Gastrocnemius medialis (tissue), 4 donors: Measurements from ENCODE around the gene TBCK. TPM values are rescaled to one million over a fixed set of nuclear protein-coding genes. Genes with fewer than 3 reads are reported as not detected.
"Not testable (repeated sequence)": the region's sequence is repeated elsewhere in the genome, so short reads cannot be mapped to it uniquely, and the experiment has no call there.

Experiments
- ATAC-seq, 2 donors: fragments of 150-250 bp; one replicate each; pipeline ENCODE4 v1.9.1; 2016
- DNase-seq, 2 donors: peaks; one replicate each; pipeline ENCODE4 v3.0.0-alpha.2; 2019
- H3K27ac ChIP-seq, 4 donors: fragments of 200-600 bp; sonication (generic); 1 replicate in 1 of 4; 2 replicates in 3 of 4; pipeline ENCODE4 v1.5.1; 2016 to 2018; ENCODE audit warnings: mild to moderate bottlenecking in 2 of 4, moderate library complexity in 1 of 4
- H3K27me3 ChIP-seq, 3 donors: fragments of 200-600 bp; sonication (generic) in 2 of 3; 1 replicate in 1 of 3; 2 replicates in 2 of 3; pipeline versions ENCODE4 v1.5.1 to v1.6.0; 2016 to 2019; ENCODE audit warnings: mild to moderate bottlenecking in 1 of 3, moderate library complexity in 1 of 3
- H3K36me3 ChIP-seq, 2 donors: fragments of 200-600 bp; sonication (generic) in 1 of 2; one replicate each; pipeline ENCODE4 v1.5.1; 2017 to 2018
- H3K4me1 ChIP-seq, 2 donors: fragments of 200-600 bp; sonication (generic) in 1 of 2; one replicate each; pipeline ENCODE4 v1.5.1; 2016 to 2017; ENCODE audit warnings: mild to moderate bottlenecking in 2 of 2
- H3K4me3 ChIP-seq, 4 donors: fragments of 200-600 bp; sonication (generic) in 3 of 4; 1 replicate in 1 of 4; 2 replicates in 3 of 4; pipeline ENCODE4 v1.5.1; 2016 to 2019; ENCODE audit warnings: mild to moderate bottlenecking in 2 of 4
- H3K9me3 ChIP-seq, 3 donors: fragments of 200-600 bp; sonication (generic) in 2 of 3; 1 replicate in 1 of 3; 2 replicates in 2 of 3; pipeline ENCODE4 v1.5.1; 2016 to 2019
- CTCF ChIP-seq, 5 experiments: fragments of 450-650 bp in 3 of 5; fragments of 200-600 bp in 2 of 5; sonication (generic) in 2 of 5; IDR thresholded peaks in 4 of 5; conservative IDR thresholded peaks in 1 of 5; 1 replicate in 4 of 5; 2 replicates in 1 of 5; pipeline ENCODE4 v1.5.1; 2016 to 2019; ENCODE audit warnings: antibody characterized with exemption in 5 of 5, mild to moderate bottlenecking in 3 of 5, moderate library complexity in 3 of 5
- POLR2A ChIP-seq, 2 donors: fragments of 450-650 bp; IDR thresholded peaks; one replicate each; pipeline ENCODE4 v1.6.1; 2017; ENCODE audit warnings: antibody characterized with exemption in 2 of 2, mild to moderate bottlenecking in 2 of 2, moderate library complexity in 2 of 2
- in situ Hi-C, 4 donors: fragments of 200-750 bp; cut with MboI; loops; one replicate each; pipeline versions ENCODE4 v1.15.0 to v1.8.0; 2017; ENCODE audit warnings: low sequenced_read_pairs in 4 of 4
- intact Hi-C: fragments of 100-400 bp; cut with DNase I; formaldehyde crosslinking; loops from one replicate; pipeline ENCODE4 v1.15.1; 2023; ENCODE audit warnings: low total_unique reads
- total RNA-seq, 4 donors: library from RNA; depleted of rRNA; stranded (reverse); fragments of >200 nt; gene quantifications; one replicate each; pipeline versions ENCODE4 v1.1.0 to v1.2.3, GENCODE V29; 2016

The TBCK gene
- total RNA-seq, 4 donors from 2014 or later, result 8.1 to 17.7 (median 12.2) TPM

- no peak overlapping the region for H3K4me3 ChIP-seq
- no peak for ATAC-seq
- intact Hi-C loops (no loop called here), in situ Hi-C loops (no loop called here)
- no peaks in the 10 kb centered on the region for H3K27me3 ChIP-seq
- TF ChIP-seq CTCF (IDR thresholded peaks at IDR 0.05 in 4 of 5, conservative IDR thresholded peaks at IDR 0.05 in 1 of 5) (no peak), POLR2A (IDR thresholded peaks at IDR 0.05) (no peak)
- peaks cover 5 to 11% of the 10 kb centered on the region in 2 donors for H3K4me1 ChIP-seq
- H3K9me3 ChIP-seq, result no peaks in the 10 kb centered on the region
- no peak for DNase-seq
- H3K36me3 ChIP-seq, result peaks cover 0 to 34% of the 10 kb centered on the region in 2 donors
- H3K27ac ChIP-seq, result no peak overlapping the region
Observed at GRCh38 chr4:106323119-106323518, 7.1 kb upstream of the TBCK start.

GRCh38 chr4:106321814-106322213, 5.8 kb upstream of the TBCK start:
- Histone ChIP-seq H3K4me1 (peaks cover 16 to 22% of the 10 kb centered on the region in 2 donors), H3K36me3 (peaks cover 0 to 21% of the 10 kb centered on the region in 2 donors)
- in situ Hi-C loops, ATAC-seq, H3K9me3 ChIP-seq, H3K27me3 ChIP-seq, H3K4me3 ChIP-seq, intact Hi-C loops, H3K27ac ChIP-seq, DNase-seq: not testable (repeated sequence)

- ATAC-seq, DNase-seq, H3K9me3 ChIP-seq, H3K4me3 ChIP-seq, intact Hi-C loops, H3K27ac ChIP-seq, H3K27me3 ChIP-seq, in situ Hi-C loops: not testable (repeated sequence)
- peaks cover 0 to 16% of the 10 kb centered on the region in 2 donors for H3K36me3 ChIP-seq
- H3K4me1 ChIP-seq, result peaks cover 16 to 22% of the 10 kb centered on the region in 2 donors
Observed at GRCh38 chr4:106321168-106321567, 5.2 kb upstream of the TBCK start.

- Histone ChIP-seq H3K4me3 (no peak overlapping the region), H3K36me3 (peaks cover 0 to 10% of the 10 kb centered on the region in 2 donors), H3K4me1 (peaks cover 17 to 23% of the 10 kb centered on the region in 2 donors), H3K27ac (no peak overlapping the region), H3K27me3 (no peaks in the 10 kb centered on the region), H3K9me3 (no peaks in the 10 kb centered on the region)
- TF ChIP-seq CTCF (IDR thresholded peaks at IDR 0.05 in 4 of 5, conservative IDR thresholded peaks at IDR 0.05 in 1 of 5), result no peak
- TF ChIP-seq POLR2A (IDR thresholded peaks at IDR 0.05), result no peak
- no peak for ATAC-seq
- intact Hi-C loops, result no loop called here
- in situ Hi-C loops, result no loop called here
- no peak for DNase-seq
Observed at GRCh38 chr4:106320235-106320634, 4.2 kb upstream of the TBCK start.

GRCh38 chr4:106318511-106318910, 2.5 kb upstream of the TBCK start:
- Histone ChIP-seq H3K9me3 (no peaks in the 10 kb centered on the region), H3K4me3 (no peak overlapping the region), H3K27me3 (no peaks in the 10 kb centered on the region), H3K36me3 (peaks cover 0 to 10% of the 10 kb centered on the region in 2 donors), H3K4me1 (peaks cover 30 to 34% of the 10 kb centered on the region in 2 donors), H3K27ac (no peak overlapping the region)
- DNase-seq (no peak), ATAC-seq (no peak)
- intact Hi-C loops (loop anchor here (5.0 kb wide), 1 partner anchor 1404 kb away; the partner anchor contains the start of gene PAPSS1), in situ Hi-C loops (no loop called here)
- TF ChIP-seq POLR2A (IDR thresholded peaks at IDR 0.05) (no peak), CTCF (IDR thresholded peaks at IDR 0.05 in 4 of 5, conservative IDR thresholded peaks at IDR 0.05 in 1 of 5) (no peak)

GRCh38 chr4:106317815-106318214, 1.8 kb upstream of the TBCK start:
- in situ Hi-C loops (no loop called here), intact Hi-C loops (loop anchor here (5.0 kb wide), 1 partner anchor 1404 kb away; the partner anchor contains the start of gene PAPSS1)
- H3K27me3 ChIP-seq, result no peaks in the 10 kb centered on the region
- DNase-seq (no peak), ATAC-seq (no peak)
- H3K36me3 ChIP-seq, result peaks cover 0 to 10% of the 10 kb centered on the region in 2 donors
- H3K27ac ChIP-seq, result no peak overlapping the region
- peaks cover 30 to 35% of the 10 kb centered on the region in 2 donors for H3K4me1 ChIP-seq
- no peak for TF ChIP-seq POLR2A (IDR thresholded peaks at IDR 0.05)
- no peak for TF ChIP-seq CTCF (IDR thresholded peaks at IDR 0.05 in 4 of 5, conservative IDR thresholded peaks at IDR 0.05 in 1 of 5)
- no peaks in the 10 kb centered on the region for H3K9me3 ChIP-seq
- H3K4me3 ChIP-seq, result peak overlapping the region in 1 of 4 donors; percentile 89
